K562 (cell line): ENCODE data around the gene NPAS3. TPM values are rescaled to one million over a fixed set of nuclear protein-coding genes. Genes with fewer than 3 reads are reported as not detected.

ENCODE experiments used
- ATAC-seq: fragments of 200-7000 bp; cut with Tn5 transposase; 3 replicates; pipeline ENCODE4 v1.9.1; 2020; ENCODE audit warnings: moderate library complexity
- BruUV-seq: library from RNA; stranded (reverse); fragments of 400-500 nt; replicated peaks from 2 replicates; lab custom pipeline; 2021; lab: Mats Ljungman, UMichigan
- CTCF ChIA-PET: fragments of 300-600 bp; formaldehyde crosslinking; extraction: SDS; loops from one replicate; lab custom pipeline; 2021; ENCODE audit warnings: low intra/inter-chr PET ratio; lab: Yijun Ruan, JAX
- POLR2A ChIA-PET: fragments of 300-600, 350-650 bp; sonication (Branson Sonifier 250); formaldehyde crosslinking; extraction: SDS; loops from one replicate; lab custom pipeline; 2021; ENCODE audit warnings: antibody characterized with exemption, inconsistent platforms; lab: Yijun Ruan, JAX
- DNase-seq, 4 experiments: peaks; one replicate each; pipeline versions ENCODE4 v3.0.0 to v3.0.0-alpha.2; 2011 to 2018; ENCODE audit warnings: low spot score in 3 of 4, mixed read lengths in 3 of 4; ENCODE audit errors: extremely low read depth in 1 of 4
- FAIRE-seq: peaks from 2 replicates; lab custom pipeline; 2011; peaks lifted over from hg19 to GRCh38; lab: Jason Lieb, UNC
- H2AFZ ChIP-seq: 2 replicates; pipeline ENCODE4 v1.6.0; 2011; ENCODE audit warnings: low read depth, low read length, control low read depth, inconsistent platforms
- H3K27ac ChIP-seq: fragments of 200-600 bp; 3 replicates; pipeline ENCODE4 v1.8.0; 2011; ENCODE audit warnings: low read depth, mild to moderate bottlenecking, control low read depth, inconsistent platforms, low read length, moderate library complexity, mixed read lengths; ENCODE audit errors: extremely low read depth
- H3K27me3 ChIP-seq, 2 experiments: fragments of 300-600 bp in 1 of 2; 2 replicates in 1 of 2; 3 replicates in 1 of 2; pipeline versions ENCODE4 v1.6.0 to v1.8.0; 2011; ENCODE audit warnings: inconsistent platforms in 2 of 2, low read length in 2 of 2, mild to moderate bottlenecking in 1 of 2, mixed read lengths in 1 of 2, moderate library complexity in 1 of 2; ENCODE audit not compliant: control insufficient read depth in 2 of 2, insufficient read depth in 2 of 2
- H3K36me3 ChIP-seq: fragments of 300-600 bp; 3 replicates; pipeline ENCODE4 v1.8.0; 2011; ENCODE audit warnings: mild to moderate bottlenecking, low read length, inconsistent platforms; ENCODE audit not compliant: control insufficient read depth, insufficient read depth
- H3K4me1 ChIP-seq, 2 experiments: fragments of 200-600 bp in 1 of 2; replicated peaks in 1 of 2; 2 replicates in 1 of 2; 3 replicates in 1 of 2; pipeline versions ENCODE4 v1.5.1 to v1.8.0; 2011; ENCODE audit warnings: inconsistent platforms in 2 of 2, low read length in 2 of 2, mild to moderate bottlenecking in 1 of 2, mixed read lengths in 1 of 2, moderate library complexity in 1 of 2; ENCODE audit not compliant: control insufficient read depth in 2 of 2, insufficient read depth in 2 of 2
- H3K4me2 ChIP-seq: 2 replicates; pipeline ENCODE4 v1.6.1; 2011; ENCODE audit warnings: low read length, control low read depth, inconsistent platforms, mixed read lengths; ENCODE audit not compliant: insufficient read depth
- H3K4me3 ChIP-seq: fragments of 200-600 bp; sonication (generic), shearing (Covaris generic); 2 replicates; pipeline ENCODE4 v1.5.1; 2016; ENCODE audit warnings: control low read depth, inconsistent platforms
- H3K79me2 ChIP-seq: fragments of 200-600 bp; 3 replicates; pipeline ENCODE4 v1.8.0; 2011; ENCODE audit warnings: low read length, inconsistent platforms; ENCODE audit not compliant: control insufficient read depth, insufficient read depth
- H3K9ac ChIP-seq, 2 experiments: 2 replicates each; pipeline versions ENCODE4 v1.6.0 to v1.6.1; 2011; ENCODE audit warnings: low read depth in 2 of 2, low read length in 2 of 2, control low read depth in 1 of 2, inconsistent platforms in 1 of 2, mild to moderate bottlenecking in 1 of 2, mixed read lengths in 1 of 2; ENCODE audit not compliant: insufficient read depth in 1 of 2
- H3K9me1 ChIP-seq: one replicate; pipeline ENCODE4 v1.6.0; 2011; ENCODE audit warnings: inconsistent platforms, mild to moderate bottlenecking, low read length, moderate library complexity; ENCODE audit not compliant: control insufficient read depth, insufficient read depth
- H3K9me3 ChIP-seq: replicated peaks from 2 replicates; pipeline ENCODE4 v1.5.1; 2011; ENCODE audit warnings: low read depth, low read length, inconsistent platforms; ENCODE audit not compliant: control insufficient read depth, insufficient read depth
- H4K20me1 ChIP-seq: replicated peaks from 2 replicates; pipeline ENCODE4 v1.6.1; 2011; ENCODE audit warnings: low read length, inconsistent platforms, mixed read lengths; ENCODE audit not compliant: control insufficient read depth, insufficient read depth
- EGR1 ChIP-seq: fragments of 450-650 bp; conservative IDR thresholded peaks from 2 replicates; pipeline ENCODE4 v1.6.1; 2017; ENCODE audit warnings: mild to moderate bottlenecking
- NBN ChIP-seq: fragments of 450-650 bp; IDR thresholded peaks from 2 replicates; pipeline ENCODE4 v1.6.1; 2016; ENCODE audit warnings: low read depth, mild to moderate bottlenecking
- RBM25 ChIP-seq: fragments of 200-400 bp; formaldehyde crosslinking; IDR thresholded peaks from 2 replicates; pipeline ENCODE4 v1.6.1; 2018; ENCODE audit warnings: low read length, low read depth, moderate library complexity; ENCODE audit not compliant: severe bottlenecking
- REST ChIP-seq, 2 experiments: fragments of 450-650 bp; formaldehyde crosslinking in 1 of 2; IDR thresholded peaks; 2 replicates each; pipeline versions ENCODE4 v1.4.0 to v1.6.1; 2014 to 2020; ENCODE audit warnings: mild to moderate bottlenecking in 2 of 2, borderline replicate concordance in 1 of 2, low read depth in 1 of 2
- SAFB ChIP-seq: fragments of 200-400 bp; formaldehyde crosslinking; IDR thresholded peaks from 2 replicates; pipeline ENCODE4 v1.6.1; 2017; ENCODE audit warnings: low read depth, low read length, borderline replicate concordance
- ZNF184 ChIP-seq: sonication (generic); formaldehyde crosslinking; IDR thresholded peaks from 2 replicates; pipeline ENCODE4 v1.5.0; 2020; ENCODE audit warnings: missing genetic modification reagents
- in situ Hi-C: fragments of 300-500 bp; cut with MboI; formaldehyde crosslinking; loops from 4 replicates; pipeline ENCODE4 v1.15.0; 2018; ENCODE audit warnings: inconsistent platforms, mixed read lengths
- intact Hi-C: fragments of 100-400 bp; cut with micrococcal nuclease; formaldehyde crosslinking; loops from 2 replicates; pipeline ENCODE4 v1.14.2; 2022
- polyA plus RNA-seq, 8 experiments: library from polyadenylated mRNA; depleted of rRNA in 4 of 8; stranded (reverse) in 5 of 8; unstranded in 3 of 8; fragments of >200 nt; fragmentation: Nextera tagmentation in 2 of 8; fragmentation: Illumina TruSeq in 1 of 8; extraction: Ambion mirVana in 2 of 8; extraction: Trizol in 1 of 8; gene quantifications; 2 replicates each; pipeline versions ENCODE4 v1.2.1 to v1.2.3, GENCODE V29; 2011 to 2014; ENCODE audit warnings: inconsistent platforms in 1 of 8, missing spikeins in 1 of 8
- total RNA-seq, 7 experiments: library from RNA; depleted of rRNA in 6 of 7; stranded (reverse); fragments of >200 nt in 6 of 7; fragmentation: Illumina TruSeq in 2 of 7; extraction: Trizol in 2 of 7; gene quantifications; 2 replicates each; pipeline versions ENCODE4 v1.2.1 to v1.2.3, GENCODE V29; 2011 to 2021; ENCODE audit warnings: low replicate concordance in 1 of 7

NPAS3 gene
- total and polyA plus RNA-seq, 9 of the 15 experiments (the other 6 are each of a cell fraction or from before 2014, with no cell fraction given) = 0.04 TPM; not detected in 8

GRCh38 chr14:33098016-33098415 is 159.3 kb downstream of the NPAS3 start:
- BruUV-seq = no TSS peak
- H4K20me1 ChIP-seq = no peaks in the 10 kb centered on the region
- H3K27me3 ChIP-seq = no peaks in the 10 kb centered on the region
- no peaks in the 10 kb centered on the region for H3K9me3 ChIP-seq
- FAIRE-seq (no peak), ATAC-seq (no peak), DNase-seq (no peak)
- in situ Hi-C loops (no loop called here), intact Hi-C loops (no loop called here)
- H2AFZ ChIP-seq = no peak overlapping the region
- no peak overlapping the region for H3K4me2 ChIP-seq
- no peak overlapping the region for H3K9ac ChIP-seq
- H3K79me2 ChIP-seq = no peaks in the 10 kb centered on the region
- H3K9me1 ChIP-seq = no peaks in the 10 kb centered on the region
- H3K4me1 ChIP-seq = no peaks in the 10 kb centered on the region
- ChIA-PET POLR2A (no interaction called here), CTCF (no interaction called here)
- no peaks in the 10 kb centered on the region for H3K36me3 ChIP-seq
- H3K4me3 ChIP-seq = no peak overlapping the region
- no peak overlapping the region for H3K27ac ChIP-seq
- no peak for TF ChIP-seq REST (IDR thresholded peaks at IDR 0.05; ENCODE audit: borderline replicate concordance)
- no peak for TF ChIP-seq REST (CRISPR knock-in tag; IDR thresholded peaks at IDR 0.05; ENCODE audit: low read depth)
- TF ChIP-seq EGR1 = no peak
- no peak for TF ChIP-seq ZNF184 (CRISPR knock-in tag)
- no peak for TF ChIP-seq SAFB
- no peak for TF ChIP-seq RBM25
- TF ChIP-seq NBN = no peak
